DMS114 treated with DMSO at 0.1 percent for 48 hours (cell line): Measurements from ENCODE around the gene AKR1E2.
A peak's percentile ranks its signal among the peaks of the same experiment; 100 is the strongest.

Experiments
- DNase-seq: peaks from one replicate; lab custom pipeline; 2025; ENCODE audit not compliant: unreplicated experiment; lab: John Stamatoyannopoulos, UW

The AKR1E2 gene

DNA sequence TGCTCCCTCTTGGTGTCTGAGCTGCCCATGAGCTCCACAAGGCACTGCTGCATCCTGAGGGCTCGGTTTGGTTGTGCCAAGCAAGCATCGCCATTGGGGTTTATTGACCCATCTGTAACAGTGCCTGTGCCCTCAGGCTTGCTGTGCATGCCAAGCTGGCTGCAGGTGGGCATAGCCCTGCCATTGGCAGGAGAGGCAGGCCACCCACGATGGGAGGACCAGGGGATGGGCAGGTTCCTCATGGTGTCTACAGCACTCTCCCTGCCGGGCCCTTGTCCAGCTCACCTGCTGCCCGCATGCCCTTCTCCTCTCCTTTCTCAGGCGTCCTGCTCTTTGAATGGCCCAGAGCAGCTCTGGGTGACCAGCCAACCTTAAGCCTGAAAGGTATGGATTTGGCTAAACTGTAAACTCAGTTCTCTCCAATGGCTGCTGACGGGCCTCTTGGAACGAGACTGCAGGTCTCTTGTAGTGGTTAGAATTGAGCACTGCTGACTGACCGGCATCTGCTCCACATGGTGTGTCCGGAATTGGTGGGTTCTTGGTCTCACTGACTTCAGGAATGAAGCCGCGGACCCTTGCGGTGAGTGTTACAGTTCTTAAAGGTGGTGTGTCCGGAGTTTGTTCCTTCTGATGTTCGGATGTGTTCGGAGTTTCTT lies 17.6 kb downstream of the AKR1E2 start:
- no peak for DNase-seq

DNA sequence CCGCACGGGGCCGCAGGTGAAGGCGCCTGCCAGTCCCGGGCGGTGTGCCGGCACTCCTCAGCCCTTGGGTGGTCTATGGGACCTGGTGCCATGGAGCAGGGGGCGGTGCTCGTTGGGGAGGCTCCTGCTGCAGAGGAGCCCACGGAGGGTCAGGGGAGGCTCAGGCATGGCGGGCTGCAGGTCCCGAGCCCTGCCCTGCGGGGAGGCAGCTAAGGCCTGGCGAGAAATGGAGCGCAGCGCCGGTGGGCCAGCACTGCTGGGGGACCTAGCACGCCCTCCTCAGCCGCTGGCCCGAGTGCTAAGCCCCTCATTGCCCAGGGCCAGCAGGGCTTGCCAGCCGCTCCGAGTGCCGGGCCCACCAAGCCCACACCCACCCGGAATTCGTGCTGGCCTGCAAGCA lies 18.9 kb downstream of the AKR1E2 start:
- DNase-seq: no peak

DNA sequence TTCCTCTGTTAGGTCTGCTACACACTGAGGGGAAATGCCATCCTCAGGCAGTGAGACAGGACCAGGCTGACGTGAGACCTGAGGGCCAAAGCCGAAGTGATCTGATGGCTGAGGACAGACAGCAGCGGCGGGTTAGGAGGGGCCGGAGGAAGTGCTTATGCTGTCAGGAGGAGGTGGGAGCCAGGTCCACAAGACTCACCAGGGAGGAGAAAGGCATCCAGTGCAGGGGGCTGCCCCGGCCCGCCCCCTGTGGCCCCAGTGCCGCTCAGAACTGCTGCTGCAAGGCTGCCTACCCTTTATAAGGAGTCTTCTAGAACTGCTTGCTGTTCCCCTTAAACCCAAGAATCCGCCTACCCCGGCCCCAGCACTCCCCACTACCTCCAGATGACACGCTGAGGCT lies 19.8 kb downstream of the AKR1E2 start:
- DNase-seq: no peak

DNA sequence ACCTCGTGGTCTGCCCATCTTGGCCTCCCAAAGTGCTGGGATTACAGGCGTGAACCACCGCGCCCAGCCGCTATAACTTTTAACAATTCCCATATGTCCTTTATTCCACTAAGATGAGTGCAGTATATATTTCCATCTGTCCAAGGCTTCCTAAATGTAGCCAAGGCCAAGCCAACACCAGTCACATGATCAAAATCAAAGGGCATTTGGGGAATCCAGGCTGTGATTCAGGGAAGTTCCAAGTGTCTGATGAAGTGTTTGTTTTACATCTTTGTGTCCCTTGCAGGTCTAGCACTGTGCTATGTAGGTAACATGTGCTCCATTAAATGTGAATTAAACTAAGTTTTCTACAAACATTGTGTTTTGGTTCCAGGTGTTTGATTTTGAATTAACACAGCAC lies 20.8 kb downstream of the AKR1E2 start:
- DNase-seq: no peak

DNA sequence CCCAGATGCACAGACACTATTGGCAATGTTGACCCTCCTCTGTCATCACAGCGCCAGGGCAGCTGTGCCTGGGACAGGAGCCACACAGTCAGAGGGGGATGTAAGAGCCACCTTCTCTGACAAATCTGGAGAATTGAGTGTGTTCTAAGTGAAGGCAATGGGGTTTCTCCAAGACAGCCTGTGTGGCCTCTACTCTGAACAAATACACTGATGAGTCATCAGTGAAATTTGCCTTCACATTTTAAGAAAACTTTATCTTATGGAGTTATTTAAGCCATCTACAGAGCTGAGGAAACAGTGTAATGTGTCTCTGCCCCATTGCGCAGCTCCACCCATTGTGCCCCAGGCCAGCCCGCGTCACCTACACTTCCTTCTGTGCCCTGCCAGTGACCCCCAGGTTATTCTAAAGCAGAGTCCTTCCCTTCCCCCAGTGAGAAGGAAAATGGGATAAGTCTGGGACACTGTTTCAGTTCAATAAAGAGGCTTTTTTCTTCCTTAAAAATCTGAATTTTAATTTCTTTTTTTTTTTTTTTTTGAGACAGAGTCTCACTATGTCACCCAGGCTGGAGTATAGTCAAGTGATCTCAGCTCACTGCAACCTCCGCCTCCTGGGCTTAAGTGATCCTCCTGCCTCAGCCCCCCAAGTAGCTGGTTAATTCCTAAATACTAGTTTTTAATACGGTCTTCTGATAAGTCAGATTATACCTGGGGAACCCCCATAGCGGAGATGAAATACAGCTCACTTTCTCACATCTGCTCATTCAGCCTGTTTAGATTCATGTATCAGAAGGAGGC lies 21.8 kb downstream of the AKR1E2 start:
- DNase-seq: no peak

DNA sequence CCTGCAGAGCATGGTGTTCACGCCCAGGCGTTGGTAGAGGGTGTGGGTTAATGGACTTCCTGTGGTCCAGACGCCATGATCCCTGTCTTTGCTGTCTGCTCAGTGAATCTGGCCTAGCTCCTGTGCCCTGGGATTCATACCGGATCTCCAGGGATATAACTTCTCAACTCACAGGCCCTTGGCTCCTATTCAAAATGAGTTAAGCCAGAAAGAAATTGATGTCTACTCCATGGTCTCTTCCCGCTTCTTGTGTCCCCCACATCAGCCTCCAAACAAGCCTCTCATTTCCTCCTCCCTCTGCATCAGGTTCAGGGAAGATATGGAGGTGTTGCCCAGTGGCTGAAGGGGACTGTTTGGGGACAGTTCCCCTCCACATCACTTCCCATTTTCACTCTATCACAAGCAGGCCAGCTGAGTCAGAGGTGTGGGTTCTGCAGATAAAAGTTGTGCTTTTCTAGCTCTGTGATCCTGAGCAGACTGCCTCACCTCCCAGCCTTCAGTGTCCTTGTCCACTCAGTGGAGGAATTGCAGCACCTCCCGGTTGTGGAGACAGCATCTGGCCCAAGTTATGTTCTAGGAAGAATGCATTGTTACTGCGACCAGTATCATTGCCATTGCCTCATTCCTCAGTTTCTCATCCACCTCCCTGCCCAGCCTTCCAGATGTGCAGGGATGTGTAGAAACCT lies 22.5 kb downstream of the AKR1E2 start:
- no peak for DNase-seq

DNA sequence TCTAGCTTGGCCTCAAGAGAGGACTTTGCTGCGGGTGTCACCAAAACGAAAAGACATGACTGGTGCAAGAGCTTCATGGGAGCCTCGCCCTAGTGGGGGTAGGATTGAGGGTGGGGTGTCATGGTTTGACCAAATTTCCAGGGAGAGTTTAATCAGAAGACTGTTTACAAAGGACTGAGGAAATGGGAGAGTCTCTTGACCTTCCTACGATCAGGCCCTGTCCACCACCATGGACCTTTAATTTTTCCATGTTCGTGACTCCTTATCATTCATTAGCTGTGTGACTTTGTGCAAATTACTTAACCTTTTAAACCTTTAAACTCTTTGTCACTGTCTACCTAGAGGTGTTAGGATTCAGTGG lies 23.0 kb downstream of the AKR1E2 start:
- no peak for DNase-seq

DNA sequence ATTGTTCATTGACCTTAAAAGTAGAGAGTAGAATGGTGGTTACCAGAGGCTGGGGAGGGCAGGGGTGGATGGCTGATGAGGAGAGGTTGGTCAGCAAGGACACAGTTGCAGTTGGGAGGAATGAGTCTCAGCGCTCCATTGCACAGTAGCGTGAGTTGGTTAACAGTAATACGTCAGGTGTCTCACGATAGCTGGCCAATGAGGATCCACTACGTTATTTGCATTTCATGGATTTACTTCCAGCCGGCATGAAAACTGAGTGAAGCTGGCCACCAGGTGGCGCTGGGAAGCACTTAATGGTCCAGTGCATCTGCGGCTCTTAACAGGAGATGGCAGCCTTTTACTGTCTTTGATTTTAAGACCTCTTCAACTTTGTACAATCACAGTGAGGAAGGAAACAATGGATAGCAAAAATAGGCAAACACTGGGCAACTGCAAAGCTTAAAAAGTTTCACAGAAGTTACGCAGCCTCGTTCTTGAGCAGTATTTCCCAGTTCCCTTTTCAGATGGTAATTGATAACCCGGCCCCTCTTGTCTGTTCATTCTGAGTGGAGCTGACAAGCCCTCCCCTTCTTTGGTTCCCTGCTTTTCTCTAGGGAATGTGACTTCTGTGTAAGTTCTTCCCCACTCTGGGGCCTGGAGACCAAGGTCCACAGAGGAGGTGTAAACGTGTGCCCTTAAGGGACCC lies 23.7 kb downstream of the AKR1E2 start:
- DNase-seq: peak; percentile 80

DNA sequence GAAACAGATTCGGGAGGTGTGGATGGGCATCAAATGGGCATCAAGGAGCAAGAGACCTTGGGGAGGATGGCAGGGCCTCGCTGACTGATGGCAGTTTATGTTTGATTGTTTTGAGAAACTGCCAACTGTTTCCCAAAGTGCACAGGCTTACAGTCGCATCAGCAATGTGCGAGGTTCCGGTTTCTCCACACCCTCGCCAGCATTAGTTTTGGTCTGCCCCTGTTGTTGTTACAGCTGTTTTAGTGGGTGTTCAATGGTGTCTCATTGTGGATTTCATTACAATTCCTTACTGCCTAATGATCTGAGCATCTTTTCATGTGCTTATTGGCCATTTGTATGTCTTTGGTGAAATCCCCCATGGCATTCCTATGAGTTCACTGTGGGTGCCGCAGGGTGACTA lies 24.4 kb downstream of the AKR1E2 start:
- DNase-seq: no peak

DNA sequence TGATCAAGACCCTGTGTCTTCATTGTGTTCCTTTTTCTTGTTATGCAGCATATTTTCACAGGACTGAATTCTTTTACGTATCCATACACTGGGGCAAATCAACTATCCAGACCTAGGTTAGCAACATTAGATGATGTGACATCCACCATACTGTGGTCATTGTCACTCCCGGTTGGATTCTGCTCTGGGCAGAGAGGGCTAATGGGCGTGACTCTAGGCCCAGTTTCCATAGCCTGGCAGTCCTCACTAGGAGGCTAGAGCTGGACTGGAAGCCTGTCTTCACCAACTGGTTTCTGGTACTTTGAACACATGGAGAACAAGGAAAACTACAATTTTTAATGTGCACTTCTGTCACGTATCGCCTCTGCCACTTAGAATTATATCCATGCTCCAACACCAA lies 25.2 kb downstream of the AKR1E2 start:
- DNase-seq: no peak

DNA sequence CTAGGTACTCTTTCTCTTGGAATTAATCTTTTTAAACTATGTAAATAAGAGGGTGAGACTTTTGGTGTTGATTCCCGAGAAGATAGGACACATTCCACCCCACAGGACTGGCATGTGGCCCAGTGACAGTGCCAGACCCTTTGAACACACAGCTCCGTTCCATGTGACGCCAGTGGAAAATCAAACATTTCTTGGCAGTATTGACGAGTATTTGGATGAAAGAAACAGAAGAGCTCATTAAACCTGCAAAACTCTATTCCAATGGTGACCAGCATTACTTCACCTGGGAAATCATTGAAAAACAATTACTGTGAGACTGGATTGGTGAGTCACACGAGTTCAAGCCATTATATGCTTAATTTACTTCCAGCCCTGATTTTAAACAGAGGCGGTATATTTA lies 25.8 kb downstream of the AKR1E2 start:
- no peak for DNase-seq

DNA sequence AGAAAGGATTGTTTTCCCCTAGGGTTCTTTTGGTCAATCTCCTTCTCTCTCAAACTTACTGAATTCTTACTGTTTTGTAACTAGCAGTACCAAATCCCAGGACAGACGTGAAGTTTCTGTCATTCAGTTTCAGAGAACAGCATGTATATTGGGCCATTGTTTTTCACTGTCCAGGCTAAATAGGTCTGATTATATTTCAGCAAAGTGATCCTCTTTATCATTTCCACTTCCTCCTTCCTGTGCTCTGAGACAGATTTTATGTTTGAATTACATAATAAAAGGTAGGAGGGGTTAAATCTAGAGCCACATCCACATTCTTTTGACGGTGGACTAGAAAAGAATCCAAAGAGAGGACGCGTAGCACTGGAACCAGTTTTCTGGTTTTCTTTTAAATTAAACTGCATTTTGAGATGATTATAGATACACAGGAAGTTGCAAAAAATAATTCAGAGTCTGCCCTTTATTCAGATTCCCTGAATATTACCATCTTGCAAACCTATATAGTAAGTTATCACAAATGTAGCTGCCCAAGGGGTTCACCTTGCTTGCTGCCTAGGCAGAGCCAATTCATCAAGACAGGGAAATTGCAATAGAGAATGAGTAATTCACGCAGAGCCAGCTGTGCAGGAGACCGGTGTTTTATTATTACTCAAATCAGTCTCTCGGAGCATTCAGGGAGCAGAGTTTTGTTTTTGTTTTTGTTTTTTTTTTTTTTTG lies 40.1 kb downstream of the AKR1E2 start:
- no peak for DNase-seq

DNA sequence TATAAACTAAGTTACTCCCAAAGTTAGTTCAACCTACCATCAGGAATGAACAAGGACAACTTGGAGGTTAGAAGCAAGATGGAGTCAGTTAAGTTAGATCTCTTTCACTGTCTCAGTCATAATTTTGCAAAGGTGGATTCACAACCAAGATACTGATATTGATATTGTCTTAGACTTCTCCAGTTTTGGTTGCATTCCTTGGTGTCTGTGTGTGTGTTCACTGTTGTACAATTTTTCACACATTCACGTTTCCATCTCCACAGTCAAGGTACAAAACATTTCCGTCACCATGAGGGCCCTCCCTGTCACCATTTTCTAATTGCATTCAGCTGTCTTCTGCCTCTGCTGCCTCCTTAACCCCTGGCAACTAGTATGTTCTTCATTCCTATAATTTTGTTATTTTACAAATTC lies 41.1 kb downstream of the AKR1E2 start:
- no peak for DNase-seq

DNA sequence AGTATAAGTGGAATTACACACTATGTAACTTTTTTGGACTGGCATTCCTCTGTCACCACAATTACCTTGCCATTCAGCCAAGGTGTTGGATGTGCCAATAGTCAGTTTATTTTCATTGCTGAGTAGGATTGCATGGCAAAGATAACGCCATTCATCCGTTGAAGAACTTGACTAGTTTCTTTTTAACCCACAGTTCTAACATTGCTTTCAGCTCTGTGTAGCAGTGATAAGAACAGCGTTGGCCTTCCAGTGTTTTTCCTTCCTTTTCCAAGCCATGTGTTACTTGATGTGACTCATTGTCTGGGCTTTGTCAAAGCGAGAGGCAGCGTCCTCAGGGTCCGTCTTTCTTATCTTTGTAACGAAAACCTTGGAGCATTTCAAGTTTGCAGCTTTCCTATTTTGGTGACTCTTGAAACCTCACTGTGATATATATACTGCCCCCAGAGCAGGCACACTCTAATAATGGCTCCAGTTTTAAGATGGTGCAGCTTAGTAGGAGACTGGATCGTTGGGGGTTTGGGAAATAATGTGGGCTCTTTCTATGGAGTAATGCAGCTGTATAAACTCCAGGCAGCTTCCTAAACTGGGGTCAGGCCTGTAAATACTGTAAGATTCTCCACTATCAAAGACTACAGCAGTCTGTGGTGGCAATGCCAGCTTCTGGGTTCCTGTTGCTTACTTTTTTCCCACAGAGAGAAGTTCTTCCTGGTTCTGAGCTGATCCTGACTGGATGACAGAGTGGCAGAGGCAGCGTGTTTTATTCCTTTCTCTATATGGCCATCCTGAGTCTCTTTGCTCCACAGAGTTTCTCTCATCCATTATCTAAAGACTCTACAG lies 41.7 kb downstream of the AKR1E2 start:
- DNase-seq: no peak

DNA sequence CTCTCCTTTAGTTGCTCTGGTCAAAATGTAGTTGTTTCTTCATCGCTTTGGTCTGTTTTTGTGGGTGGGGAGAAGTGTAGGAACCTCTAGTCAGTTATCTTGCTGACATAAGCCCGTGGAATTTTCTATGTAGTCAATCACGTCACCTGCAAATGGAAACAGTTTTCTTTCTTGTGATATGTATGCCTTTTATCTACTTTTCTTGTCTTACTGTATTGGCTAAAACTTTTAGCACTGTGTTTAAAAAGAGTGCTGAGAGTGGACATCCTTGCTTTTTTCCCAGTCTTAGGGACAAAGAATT lies 42.3 kb downstream of the AKR1E2 start:
- no peak for DNase-seq

DNA sequence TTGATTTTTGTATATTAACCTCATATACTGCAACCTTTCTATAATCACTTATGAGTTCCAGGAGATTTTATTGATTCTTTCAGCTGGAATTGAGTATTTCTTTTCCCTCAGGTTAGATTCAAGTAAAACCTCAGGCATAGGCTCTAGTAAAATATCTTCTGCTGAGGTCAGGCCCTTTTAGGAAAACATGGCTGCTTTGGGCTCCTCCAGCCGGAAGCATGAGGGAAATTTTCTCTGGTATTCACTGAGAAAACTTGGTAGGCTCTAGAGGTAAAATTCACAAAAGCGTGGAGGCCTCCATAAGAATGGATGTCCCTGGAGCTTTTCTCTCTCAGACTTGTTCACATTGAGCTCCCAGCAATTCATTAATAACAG lies 56.7 kb downstream of the AKR1E2 start:
- no peak for DNase-seq

DNA sequence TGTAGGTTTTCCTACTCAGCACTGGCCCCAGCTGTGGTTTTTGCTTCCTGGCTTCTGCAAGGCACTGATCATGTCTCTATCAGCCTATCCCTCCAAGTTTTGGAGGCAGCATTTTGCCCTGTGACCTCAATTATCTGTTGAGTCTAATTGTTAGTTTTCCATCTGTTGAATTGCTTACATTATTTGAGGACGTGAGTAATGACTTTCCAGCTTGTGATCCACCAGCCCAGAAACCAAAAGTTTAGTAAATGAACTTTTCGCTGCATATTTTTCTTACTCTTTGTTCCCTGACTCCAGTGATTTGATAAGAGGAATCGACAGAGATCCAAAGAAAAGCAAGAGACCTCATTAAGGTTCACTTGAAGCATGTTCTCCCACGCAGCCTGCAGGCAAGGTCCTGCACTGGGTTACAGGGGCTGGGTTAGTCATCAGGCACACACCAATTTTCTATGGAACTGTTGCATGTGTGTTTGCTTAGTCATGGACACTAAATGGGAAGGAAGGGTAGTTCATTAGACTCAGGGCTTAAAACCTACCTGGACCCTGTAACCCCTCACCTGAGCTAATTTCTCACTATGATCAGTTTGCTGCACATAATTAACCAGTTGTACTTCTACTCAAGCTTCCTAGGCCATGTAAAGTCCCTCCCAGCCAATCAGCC lies 57.2 kb downstream of the AKR1E2 start:
- no peak for DNase-seq

DNA sequence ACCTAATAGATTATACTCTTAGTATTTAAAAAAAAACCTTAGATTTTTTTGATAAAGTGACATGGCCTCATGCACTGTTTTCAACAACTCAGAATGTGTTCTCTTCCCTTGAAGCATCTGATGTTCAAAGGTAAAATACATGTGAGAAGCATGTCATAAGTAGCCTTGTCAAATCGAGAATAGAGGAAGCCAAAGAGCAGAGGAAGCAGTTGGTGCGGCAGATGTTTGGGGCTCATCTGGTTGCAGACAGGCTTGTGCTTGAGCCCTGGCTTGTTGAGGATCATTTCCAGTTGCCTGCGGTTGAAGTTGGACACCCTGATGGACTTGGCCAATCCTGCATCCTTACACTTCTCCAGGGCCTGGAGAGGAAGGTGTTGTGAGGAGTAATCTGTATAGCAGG lies 59.2 kb downstream of the AKR1E2 start:
- no peak for DNase-seq

DNA sequence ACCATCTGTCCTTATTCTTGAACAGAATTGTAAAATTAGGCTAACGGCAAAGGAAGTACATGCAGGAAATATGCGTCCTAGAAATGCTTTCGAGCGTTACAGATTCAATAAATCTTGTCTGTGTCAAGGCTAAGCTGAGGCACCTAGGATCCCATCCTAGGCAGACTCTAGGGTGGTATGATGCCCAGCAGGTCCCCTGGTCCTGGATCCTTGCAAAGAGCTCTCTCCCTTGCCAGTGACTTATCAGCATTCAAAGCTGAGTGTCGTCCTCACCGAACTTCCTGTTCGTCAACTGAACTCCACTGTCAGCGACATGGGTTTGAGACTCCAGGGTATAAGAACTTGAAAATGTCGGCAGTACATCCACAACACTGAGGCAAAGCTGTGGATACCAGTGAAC lies 61.5 kb downstream of the AKR1E2 start:
- no peak for DNase-seq

DNA sequence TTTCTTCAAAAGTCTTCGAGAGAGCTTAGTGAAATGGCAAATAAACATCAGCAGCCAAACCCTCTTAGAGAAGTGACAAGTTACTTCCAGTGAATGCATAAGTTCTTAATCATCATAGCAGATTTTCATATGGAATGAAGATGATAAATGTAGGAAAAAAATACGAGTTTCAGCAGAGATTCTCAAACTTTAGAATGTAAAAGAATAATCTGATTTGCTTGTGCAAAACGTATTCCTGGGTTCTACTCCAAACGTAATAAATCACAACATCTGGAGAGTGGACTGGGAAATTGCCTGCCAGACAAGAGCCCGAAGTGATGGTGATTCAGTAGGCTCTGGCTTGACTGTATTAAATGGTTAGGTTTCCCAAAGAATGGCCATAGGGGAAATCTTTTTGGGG lies 62.2 kb downstream of the AKR1E2 start:
- no peak for DNase-seq
